Measurements from ENCODE around the gene MROH8.

The MROH8 gene

GRCh38 chr20:37053230-37053950 is 126.0 kb downstream of the MROH8 start:
- no peaks in the 10 kb centered on the region for H3K9me3 ChIP-seq (ENCODE audit: control insufficient read depth in 2 of 2, low read length in 2 of 2)
- no peaks in the 10 kb centered on the region for H3K4me1 ChIP-seq (ENCODE audit: control insufficient read depth, insufficient read depth, low read length)
- no peaks in the 10 kb centered on the region for H3K27me3 ChIP-seq (ENCODE audit: control insufficient read depth in 1 of 2, insufficient read depth in 2 of 2, low read length in 2 of 2)
- H3K27ac ChIP-seq (ENCODE audit: low read length) = no peak overlapping the region
- H3K9ac ChIP-seq (ENCODE audit: low read length in 2 of 2) = no peak overlapping the region
- H3K36me3 ChIP-seq (ENCODE audit: control insufficient read depth in 2 of 2, insufficient read depth in 2 of 2, low read length in 2 of 2) = peaks cover 2 to 3% of the 10 kb centered on the region in 2 donors
- no peak overlapping the region for H3K4me3 ChIP-seq (ENCODE audit: low read length in 2 of 2)

Data from stomach smooth muscle (tissue), 2 donors.